ENCODE results near the gene UST.

DNA sequence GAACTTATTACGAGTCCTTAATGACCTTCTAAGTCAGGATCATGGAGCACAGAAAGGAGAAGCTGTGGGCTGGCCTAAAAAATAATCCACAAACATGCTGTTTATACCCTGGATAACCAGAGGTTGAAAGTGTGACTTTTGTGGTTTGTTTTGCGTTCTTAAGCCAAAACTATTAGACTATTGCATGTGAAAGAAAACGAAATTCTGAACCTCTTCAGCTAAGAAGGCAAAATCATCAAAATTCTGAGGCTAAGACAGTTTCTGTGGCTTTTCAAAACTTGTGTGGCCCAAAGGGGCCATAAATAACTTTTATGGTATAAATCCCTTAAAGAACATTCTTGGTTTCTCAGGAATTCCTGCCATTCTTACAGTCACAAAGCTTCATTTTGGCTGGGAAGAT is 251.0 kb downstream of the UST start:
- TF ChIP-seq, protein P1, sequence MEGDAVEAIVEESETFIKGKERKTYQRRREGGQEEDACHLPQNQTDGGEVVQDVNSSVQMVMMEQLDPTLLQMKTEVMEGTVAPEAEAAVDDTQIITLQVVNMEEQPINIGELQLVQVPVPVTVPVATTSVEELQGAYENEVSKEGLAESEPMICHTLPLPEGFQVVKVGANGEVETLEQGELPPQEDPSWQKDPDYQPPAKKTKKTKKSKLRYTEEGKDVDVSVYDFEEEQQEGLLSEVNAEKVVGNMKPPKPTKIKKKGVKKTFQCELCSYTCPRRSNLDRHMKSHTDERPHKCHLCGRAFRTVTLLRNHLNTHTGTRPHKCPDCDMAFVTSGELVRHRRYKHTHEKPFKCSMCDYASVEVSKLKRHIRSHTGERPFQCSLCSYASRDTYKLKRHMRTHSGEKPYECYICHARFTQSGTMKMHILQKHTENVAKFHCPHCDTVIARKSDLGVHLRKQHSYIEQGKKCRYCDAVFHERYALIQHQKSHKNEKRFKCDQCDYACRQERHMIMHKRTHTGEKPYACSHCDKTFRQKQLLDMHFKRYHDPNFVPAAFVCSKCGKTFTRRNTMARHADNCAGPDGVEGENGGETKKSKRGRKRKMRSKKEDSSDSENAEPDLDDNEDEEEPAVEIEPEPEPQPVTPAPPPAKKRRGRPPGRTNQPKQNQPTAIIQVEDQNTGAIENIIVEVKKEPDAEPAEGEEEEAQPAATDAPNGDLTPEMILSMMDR (IDR thresholded peaks at IDR 0.05): no peak
- no peak for TF ChIP-seq POLR2A (IDR thresholded peaks at IDR 0.05)
